Measurements from ENCODE around the gene ADORA1.

Gene ADORA1

DNA sequence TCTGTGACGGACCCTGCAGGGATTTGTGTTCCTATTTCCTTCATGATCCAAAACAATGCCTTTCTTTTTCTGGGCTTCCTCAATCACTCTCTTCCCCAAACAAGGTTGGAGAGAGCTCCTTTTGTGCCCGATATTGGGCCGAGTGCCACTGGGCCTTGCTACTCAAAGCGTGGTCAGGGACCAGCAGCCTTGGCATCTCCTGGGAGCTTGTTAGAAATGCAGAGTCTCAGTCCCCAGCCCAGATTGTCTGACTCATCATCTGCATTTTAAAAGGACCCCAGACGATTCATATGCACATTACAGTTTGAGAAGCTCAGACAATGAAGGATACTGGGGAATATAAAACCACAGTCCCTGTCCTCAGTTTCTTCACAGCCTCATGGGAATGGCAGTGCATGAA lies 19.9 kb downstream of the ADORA1 start:
- Histone ChIP-seq H3K18ac (ENCODE audit: low read depth in 1 of 2, low read length in 2 of 2) (no peak overlapping the region), H3K79me1 (replicated peaks; ENCODE audit: low read length, poor library complexity, severe bottlenecking) (peaks cover 25% of the 10 kb centered on the region), H3K14ac (ENCODE audit: low read length in 2 of 2) (no peak overlapping the region), H2BK12ac (ENCODE audit: low read length in 2 of 2) (no peak overlapping the region), H3K27ac (ENCODE audit: low read length, poor library complexity, severe bottlenecking) (no peak overlapping the region), H2AK5ac (ENCODE audit: low read length, severe bottlenecking) (peak overlapping the region; percentile 37), H2AFZ (ENCODE audit: low read depth, low read length) (no peak overlapping the region), H3K4ac (ENCODE audit: low read depth in 1 of 2, low read length in 2 of 2) (no peak overlapping the region), H2BK120ac (ENCODE audit: low read depth, low read length) (no peak overlapping the region), H3K36me3 (ENCODE audit: control insufficient read depth in 1 of 2, insufficient read depth in 2 of 2, low read depth in 1 of 2, low read length in 2 of 2) (peaks cover 9 to 28% of the 10 kb centered on the region in 2 experiments), H3K9me3 (ENCODE audit: control insufficient read depth, low read length) (no peaks in the 10 kb centered on the region), H4K8ac (ENCODE audit: low read length) (no peak overlapping the region), H3K9ac (ENCODE audit: low read length) (no peak overlapping the region), H3K23ac (ENCODE audit: low read length in 2 of 2) (no peak overlapping the region), H2BK5ac (ENCODE audit: low read depth, low read length, poor library complexity, severe bottlenecking) (no peak overlapping the region), H3K4me3 (ENCODE audit: insufficient read depth in 1 of 2, low read depth in 1 of 2, low read length in 2 of 2) (no peak overlapping the region), H2BK15ac (ENCODE audit: low read depth, poor library complexity, severe bottlenecking) (no peak overlapping the region), H3K4me2 (ENCODE audit: low read length, poor library complexity, severe bottlenecking) (no peak overlapping the region), H3K4me1 (ENCODE audit: control insufficient read depth, insufficient read depth, low read depth, low read length) (peaks cover 57% of the 10 kb centered on the region), H4K91ac (ENCODE audit: low read length) (no peak overlapping the region), H3K27me3 (ENCODE audit: control insufficient read depth in 1 of 2, insufficient read depth in 1 of 2, low read length in 2 of 2) (no peaks in the 10 kb centered on the region)
- no peak for DNase-seq
- WGBS, result 96% methylated on average over 4 of the region's 5 CpGs

GRCh38 chr1:203148127-203148526 lies 20.6 kb downstream of the ADORA1 start:
- Histone ChIP-seq H2BK5ac (ENCODE audit: low read depth, low read length, poor library complexity, severe bottlenecking) (no peak overlapping the region), H4K91ac (ENCODE audit: low read length) (no peak overlapping the region), H3K36me3 (ENCODE audit: control insufficient read depth in 1 of 2, insufficient read depth in 2 of 2, low read depth in 1 of 2, low read length in 2 of 2) (peaks cover 3 to 20% of the 10 kb centered on the region in 2 experiments), H2AFZ (ENCODE audit: low read depth, low read length) (no peak overlapping the region), H3K4ac (ENCODE audit: low read depth in 1 of 2, low read length in 2 of 2) (no peak overlapping the region), H3K9me3 (ENCODE audit: control insufficient read depth, low read length) (no peaks in the 10 kb centered on the region), H3K9ac (ENCODE audit: low read length) (no peak overlapping the region), H3K18ac (ENCODE audit: low read depth in 1 of 2, low read length in 2 of 2) (no peak overlapping the region), H3K27ac (ENCODE audit: low read length, poor library complexity, severe bottlenecking) (no peak overlapping the region), H3K79me1 (replicated peaks; ENCODE audit: low read length, poor library complexity, severe bottlenecking) (peaks cover 21% of the 10 kb centered on the region), H3K23ac (ENCODE audit: low read length in 2 of 2) (no peak overlapping the region), H2BK15ac (ENCODE audit: low read depth, poor library complexity, severe bottlenecking) (no peak overlapping the region), H3K27me3 (ENCODE audit: control insufficient read depth in 1 of 2, insufficient read depth in 1 of 2, low read length in 2 of 2) (no peaks in the 10 kb centered on the region), H3K14ac (ENCODE audit: low read length in 2 of 2) (no peak overlapping the region), H2BK120ac (ENCODE audit: low read depth, low read length) (no peak overlapping the region), H3K4me2 (ENCODE audit: low read length, poor library complexity, severe bottlenecking) (no peak overlapping the region), H4K8ac (ENCODE audit: low read length) (no peak overlapping the region), H3K4me1 (ENCODE audit: control insufficient read depth, insufficient read depth, low read depth, low read length) (peaks cover 55% of the 10 kb centered on the region), H2BK12ac (ENCODE audit: low read length in 2 of 2) (no peak overlapping the region), H2AK5ac (ENCODE audit: low read length, severe bottlenecking) (no peak overlapping the region), H3K4me3 (ENCODE audit: insufficient read depth in 1 of 2, low read depth in 1 of 2, low read length in 2 of 2) (no peak overlapping the region)
- 97% methylated on average over 4 of the region's 5 CpGs for WGBS
- no peak for DNase-seq

- H3K4ac ChIP-seq (ENCODE audit: low read depth in 1 of 2, low read length in 2 of 2), result no peak overlapping the region
- peaks cover 57% of the 10 kb centered on the region for H3K4me1 ChIP-seq (ENCODE audit: control insufficient read depth, insufficient read depth, low read depth, low read length)
- no peak overlapping the region for H2BK120ac ChIP-seq (ENCODE audit: low read depth, low read length)
- no peak overlapping the region for H2AFZ ChIP-seq (ENCODE audit: low read depth, low read length)
- H3K27ac ChIP-seq (ENCODE audit: low read length, poor library complexity, severe bottlenecking), result no peak overlapping the region
- H2BK12ac ChIP-seq (ENCODE audit: low read length in 2 of 2), result peak overlapping the region in 1 of 2 experiments; percentile 21
- H3K79me1 ChIP-seq (replicated peaks; ENCODE audit: low read length, poor library complexity, severe bottlenecking), result peaks cover 21% of the 10 kb centered on the region
- H2BK15ac ChIP-seq (ENCODE audit: low read depth, poor library complexity, severe bottlenecking), result peak overlapping the region; percentile 80
- no peak for DNase-seq
- no peak overlapping the region for H3K14ac ChIP-seq (ENCODE audit: low read length in 2 of 2)
- no peak overlapping the region for H2BK5ac ChIP-seq (ENCODE audit: low read depth, low read length, poor library complexity, severe bottlenecking)
- no peak overlapping the region for H3K4me3 ChIP-seq (ENCODE audit: insufficient read depth in 1 of 2, low read depth in 1 of 2, low read length in 2 of 2)
- H4K91ac ChIP-seq (ENCODE audit: low read length), result no peak overlapping the region
- H3K18ac ChIP-seq (ENCODE audit: low read depth in 1 of 2, low read length in 2 of 2), result no peak overlapping the region
- H3K27me3 ChIP-seq (ENCODE audit: control insufficient read depth in 1 of 2, insufficient read depth in 1 of 2, low read length in 2 of 2), result no peaks in the 10 kb centered on the region
- WGBS, result 94% methylated on average over 12 of the region's 12 CpGs
- H3K36me3 ChIP-seq (ENCODE audit: control insufficient read depth in 1 of 2, insufficient read depth in 2 of 2, low read depth in 1 of 2, low read length in 2 of 2), result peaks cover 0 to 17% of the 10 kb centered on the region in 2 experiments
- no peak overlapping the region for H3K23ac ChIP-seq (ENCODE audit: low read length in 2 of 2)
- H3K9me3 ChIP-seq (ENCODE audit: control insufficient read depth, low read length), result no peaks in the 10 kb centered on the region
- no peak overlapping the region for H4K8ac ChIP-seq (ENCODE audit: low read length)
- no peak overlapping the region for H3K4me2 ChIP-seq (ENCODE audit: low read length, poor library complexity, severe bottlenecking)
- no peak overlapping the region for H3K9ac ChIP-seq (ENCODE audit: low read length)
- peak overlapping the region; percentile 71 for H2AK5ac ChIP-seq (ENCODE audit: low read length, severe bottlenecking)
Measured at GRCh38 chr1:203148579-203148978, 21.1 kb downstream of the ADORA1 start.

DNA sequence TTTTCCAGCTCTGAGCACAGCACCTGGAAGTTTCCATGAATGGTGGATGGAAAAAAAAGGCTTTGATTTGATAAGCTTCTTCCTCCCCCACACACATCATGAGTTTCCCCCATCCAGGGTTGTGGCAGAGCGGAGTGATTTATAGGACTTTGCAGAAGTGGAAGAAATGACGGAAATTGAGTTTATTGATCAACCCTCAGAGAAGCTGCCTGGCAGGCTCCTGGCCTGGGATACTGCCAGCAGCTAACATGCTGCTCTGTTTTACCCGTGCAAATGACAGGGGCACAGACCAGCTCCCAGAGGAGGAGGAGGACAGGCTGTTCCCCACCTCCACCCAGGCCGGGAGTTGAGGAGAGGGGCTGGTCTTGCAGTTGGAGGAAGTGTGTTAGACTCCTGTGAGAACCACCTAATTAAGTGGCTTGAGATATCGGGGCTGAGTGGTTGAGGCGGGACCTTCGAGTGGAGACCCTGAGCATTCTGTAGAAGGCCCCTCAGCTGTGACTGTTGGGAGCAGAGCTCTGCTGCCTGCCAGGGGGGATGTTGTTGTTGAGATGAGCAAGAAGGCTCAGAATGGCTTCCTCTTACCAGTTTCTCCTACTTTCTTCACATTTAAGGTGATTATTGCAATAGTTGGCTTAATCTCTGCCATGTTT lies 21.8 kb downstream of the ADORA1 start:
- Histone ChIP-seq H4K8ac (ENCODE audit: low read length) (peak overlapping the region; percentile 50), H3K79me1 (replicated peaks; ENCODE audit: low read length, poor library complexity, severe bottlenecking) (peaks cover 18% of the 10 kb centered on the region), H3K18ac (ENCODE audit: low read depth in 1 of 2, low read length in 2 of 2) (peak overlapping the region in 1 of 2 experiments; percentile 14), H3K27ac (ENCODE audit: low read length, poor library complexity, severe bottlenecking) (peak overlapping the region; percentile 27), H3K14ac (ENCODE audit: low read length in 2 of 2) (no peak overlapping the region), H3K23ac (ENCODE audit: low read length in 2 of 2) (no peak overlapping the region), H2BK120ac (ENCODE audit: low read depth, low read length) (no peak overlapping the region), H2AK5ac (ENCODE audit: low read length, severe bottlenecking) (peak overlapping the region; percentile 81), H3K4me1 (ENCODE audit: control insufficient read depth, insufficient read depth, low read depth, low read length) (peaks cover 61% of the 10 kb centered on the region), H3K27me3 (ENCODE audit: control insufficient read depth in 1 of 2, insufficient read depth in 1 of 2, low read length in 2 of 2) (no peaks in the 10 kb centered on the region), H3K4me2 (ENCODE audit: low read length, poor library complexity, severe bottlenecking) (no peak overlapping the region), H3K9ac (ENCODE audit: low read length) (no peak overlapping the region), H2BK15ac (ENCODE audit: low read depth, poor library complexity, severe bottlenecking) (no peak overlapping the region), H2AFZ (ENCODE audit: low read depth, low read length) (no peak overlapping the region), H3K9me3 (ENCODE audit: control insufficient read depth, low read length) (no peaks in the 10 kb centered on the region), H3K4ac (ENCODE audit: low read depth in 1 of 2, low read length in 2 of 2) (peak overlapping the region in 1 of 2 experiments; percentile 35), H2BK12ac (ENCODE audit: low read length in 2 of 2) (no peak overlapping the region), H3K36me3 (ENCODE audit: control insufficient read depth in 1 of 2, insufficient read depth in 2 of 2, low read depth in 1 of 2, low read length in 2 of 2) (peaks cover 0 to 14% of the 10 kb centered on the region in 2 experiments), H3K4me3 (ENCODE audit: insufficient read depth in 1 of 2, low read depth in 1 of 2, low read length in 2 of 2) (no peak overlapping the region), H2BK5ac (ENCODE audit: low read depth, low read length, poor library complexity, severe bottlenecking) (no peak overlapping the region), H4K91ac (ENCODE audit: low read length) (peak overlapping the region; percentile 32)
- no peak for DNase-seq
- WGBS, result 33% methylated on average over 6 of the region's 7 CpGs
